HepG2 (cell line): ENCODE results near the gene APOM. TPM values are rescaled to one million over a fixed set of nuclear protein-coding genes. Genes with fewer than 3 reads are reported as not detected.

Experiments
- CBFB ChIP-seq: sonication (generic); formaldehyde crosslinking; IDR thresholded peaks from 2 replicates; pipeline ENCODE4 v1.4.0; 2020; ENCODE audit warnings: missing genetic modification reagents
- CBX2 ChIP-seq, 2 experiments: fragments of 200-600 bp in 1 of 2; sonication (generic); formaldehyde crosslinking in 1 of 2; IDR thresholded peaks; 2 replicates each; pipeline versions ENCODE4 v1.7.0 to v1.8.1; 2018 to 2022; ENCODE audit warnings: low read depth in 2 of 2, low read length in 1 of 2, mild to moderate bottlenecking in 1 of 2, missing genetic modification reagents in 1 of 2
- EEA1 ChIP-seq: sonication (generic); formaldehyde crosslinking; IDR thresholded peaks from 2 replicates; pipeline ENCODE4 v1.5.1; 2020; ENCODE audit warnings: mild to moderate bottlenecking, missing genetic modification reagents, borderline replicate concordance
- FOXC1 ChIP-seq: sonication (generic); formaldehyde crosslinking; IDR thresholded peaks from 2 replicates; pipeline ENCODE4 v1.8.0; 2022; ENCODE audit warnings: mild to moderate bottlenecking, missing genetic modification reagents, borderline replicate concordance
- FOXP1 ChIP-seq, 2 experiments: fragments of 450-650 bp in 1 of 2; IDR thresholded peaks; 2 replicates each; pipeline ENCODE4 v1.6.1; 2017 to 2018; ENCODE audit warnings: antibody characterized with exemption in 1 of 2
- HDAC1 ChIP-seq: sonication (generic); formaldehyde crosslinking; IDR thresholded peaks from 2 replicates; pipeline ENCODE4 v1.5.1; 2020; ENCODE audit warnings: mild to moderate bottlenecking, missing genetic modification reagents
- HNRNPUL1 ChIP-seq: fragments of 200-400 bp; formaldehyde crosslinking; IDR thresholded peaks from 2 replicates; pipeline ENCODE4 v1.6.1; 2017; ENCODE audit warnings: low read depth, mild to moderate bottlenecking, low read length, moderate library complexity
- KDM6A ChIP-seq: IDR thresholded peaks from 2 replicates; pipeline ENCODE4 v1.6.1; 2016; ENCODE audit warnings: low read depth
- MAFG ChIP-seq: sonication (generic); formaldehyde crosslinking; IDR thresholded peaks from 2 replicates; pipeline ENCODE4 v1.5.1; 2020; ENCODE audit warnings: mild to moderate bottlenecking, missing genetic modification reagents
- MBNL3 ChIP-seq: fragments of 250-450 bp; sonication (Bioruptor Pico); conservative IDR thresholded peaks from 2 replicates; pipeline ENCODE4 v1.8.0; 2022; ENCODE audit warnings: mild to moderate bottlenecking, inconsistent platforms
- MLLT10 ChIP-seq: sonication (generic); formaldehyde crosslinking; IDR thresholded peaks from 2 replicates; pipeline ENCODE4 v1.4.0; 2020; ENCODE audit warnings: missing genetic modification reagents
- NFRKB ChIP-seq: fragments of 450-650 bp; IDR thresholded peaks from 2 replicates; pipeline ENCODE4 v1.6.1; 2017
- PTBP1 ChIP-seq: fragments of 200-400 bp; formaldehyde crosslinking; IDR thresholded peaks from 2 replicates; pipeline ENCODE4 v1.6.1; 2018; ENCODE audit warnings: low read length, low read depth; ENCODE audit not compliant: poor library complexity, severe bottlenecking
- RARA ChIP-seq: IDR thresholded peaks from 2 replicates; pipeline ENCODE4 v1.6.1; 2016; ENCODE audit warnings: missing genetic modification reagents, missing compliant biosample characterization
- RXRB ChIP-seq: IDR thresholded peaks from 2 replicates; pipeline ENCODE4 v1.6.1; 2016; ENCODE audit warnings: borderline replicate concordance, missing genetic modification reagents, missing compliant biosample characterization
- SOX6 ChIP-seq, 2 experiments: fragments of 450-650 bp in 1 of 2; sonication (generic) in 1 of 2; formaldehyde crosslinking in 1 of 2; IDR thresholded peaks; 2 replicates each; pipeline versions ENCODE4 v1.4.0 to v1.6.1; 2017 to 2020; ENCODE audit warnings: antibody characterized with exemption in 1 of 2, mild to moderate bottlenecking in 1 of 2, missing genetic modification reagents in 1 of 2
- TARDBP ChIP-seq: sonication (generic); formaldehyde crosslinking; IDR thresholded peaks from 2 replicates; pipeline ENCODE4 v1.8.0; 2022; ENCODE audit warnings: mild to moderate bottlenecking, missing genetic modification reagents
- ZBTB1 ChIP-seq: sonication (generic); formaldehyde crosslinking; IDR thresholded peaks from 2 replicates; pipeline ENCODE4 v1.4.0; 2020; ENCODE audit warnings: missing genetic modification reagents, borderline replicate concordance
- ZBTB42 ChIP-seq: sonication (generic); formaldehyde crosslinking; IDR thresholded peaks from 2 replicates; pipeline ENCODE4 v1.5.0; 2020; ENCODE audit warnings: mild to moderate bottlenecking, missing genetic modification reagents
- ZFP1 ChIP-seq: IDR thresholded peaks from 2 replicates; pipeline ENCODE4 v1.6.1; 2016
- ZNF124 ChIP-seq: sonication (generic); formaldehyde crosslinking; IDR thresholded peaks from 2 replicates; pipeline ENCODE4 v1.4.0; 2020; ENCODE audit warnings: missing genetic modification reagents
- ZNF235 ChIP-seq: sonication (generic); formaldehyde crosslinking; IDR thresholded peaks from 2 replicates; pipeline ENCODE4 v1.8.1; 2023; ENCODE audit warnings: mild to moderate bottlenecking, missing genetic modification reagents, borderline replicate concordance
- ZNF253 ChIP-seq: sonication (generic); formaldehyde crosslinking; IDR thresholded peaks from 2 replicates; pipeline ENCODE4 v1.8.0; 2022; ENCODE audit warnings: mild to moderate bottlenecking, missing genetic modification reagents, borderline replicate concordance
- ZNF282 ChIP-seq: fragments of 450-650 bp; IDR thresholded peaks from 2 replicates; pipeline ENCODE4 v1.6.1; 2018; ENCODE audit not compliant: partially characterized antibody
- ZNF326 ChIP-seq: sonication (generic); formaldehyde crosslinking; IDR thresholded peaks from 2 replicates; pipeline ENCODE4 v1.4.0; 2020; ENCODE audit warnings: missing genetic modification reagents, borderline replicate concordance
- ZNF557 ChIP-seq: sonication (generic); formaldehyde crosslinking; IDR thresholded peaks from 2 replicates; pipeline ENCODE4 v1.4.0; 2020; ENCODE audit warnings: missing genetic modification reagents
- ZNF652 ChIP-seq: IDR thresholded peaks from 2 replicates; pipeline ENCODE4 v1.6.1; 2016; ENCODE audit warnings: low read depth, borderline replicate concordance
- ZNF839 ChIP-seq: sonication (generic); formaldehyde crosslinking; IDR thresholded peaks from 2 replicates; pipeline ENCODE4 v1.4.0; 2020; ENCODE audit warnings: missing genetic modification reagents, mild to moderate bottlenecking, borderline replicate concordance
- ZNF879 ChIP-seq: sonication (generic); formaldehyde crosslinking; IDR thresholded peaks from 2 replicates; pipeline ENCODE4 v1.8.1; 2023; ENCODE audit warnings: missing genetic modification reagents
- polyA plus RNA-seq, 8 experiments: library from polyadenylated mRNA; depleted of rRNA in 3 of 8; stranded (reverse) in 7 of 8; unstranded in 1 of 8; fragments of >200 nt; fragmentation: Illumina TruSeq in 4 of 8; extraction: Trizol in 4 of 8; gene quantifications; 2 replicates each; pipeline versions ENCODE4 v1.2.1 to v1.2.3, GENCODE V29; 2011 to 2016; ENCODE audit warnings: low read depth in 4 of 8, missing spikeins in 1 of 8, mixed read lengths in 1 of 8; ENCODE audit not compliant: insufficient read depth in 1 of 8
- total RNA-seq, 5 experiments: library from RNA; depleted of rRNA; stranded (reverse); fragments of >200 nt; fragmentation: Illumina TruSeq; extraction: Trizol; gene quantifications; 2 replicates each; pipeline ENCODE4 v1.2.3, GENCODE V29; 2016; ENCODE audit warnings: low read depth in 1 of 5
- TF ChIP-seq, protein P1 (sequence below): sonication (generic); formaldehyde crosslinking; IDR thresholded peaks from 2 replicates; pipeline ENCODE4 v1.8.1; 2023; ENCODE audit warnings: mild to moderate bottlenecking, missing genetic modification reagents

The APOM gene
- total and polyA plus RNA-seq, 2 of the 13 experiments (the other 11 are each of a cell fraction or from before 2014, with no cell fraction given) = 98.2 to 1,140 TPM

DNA sequence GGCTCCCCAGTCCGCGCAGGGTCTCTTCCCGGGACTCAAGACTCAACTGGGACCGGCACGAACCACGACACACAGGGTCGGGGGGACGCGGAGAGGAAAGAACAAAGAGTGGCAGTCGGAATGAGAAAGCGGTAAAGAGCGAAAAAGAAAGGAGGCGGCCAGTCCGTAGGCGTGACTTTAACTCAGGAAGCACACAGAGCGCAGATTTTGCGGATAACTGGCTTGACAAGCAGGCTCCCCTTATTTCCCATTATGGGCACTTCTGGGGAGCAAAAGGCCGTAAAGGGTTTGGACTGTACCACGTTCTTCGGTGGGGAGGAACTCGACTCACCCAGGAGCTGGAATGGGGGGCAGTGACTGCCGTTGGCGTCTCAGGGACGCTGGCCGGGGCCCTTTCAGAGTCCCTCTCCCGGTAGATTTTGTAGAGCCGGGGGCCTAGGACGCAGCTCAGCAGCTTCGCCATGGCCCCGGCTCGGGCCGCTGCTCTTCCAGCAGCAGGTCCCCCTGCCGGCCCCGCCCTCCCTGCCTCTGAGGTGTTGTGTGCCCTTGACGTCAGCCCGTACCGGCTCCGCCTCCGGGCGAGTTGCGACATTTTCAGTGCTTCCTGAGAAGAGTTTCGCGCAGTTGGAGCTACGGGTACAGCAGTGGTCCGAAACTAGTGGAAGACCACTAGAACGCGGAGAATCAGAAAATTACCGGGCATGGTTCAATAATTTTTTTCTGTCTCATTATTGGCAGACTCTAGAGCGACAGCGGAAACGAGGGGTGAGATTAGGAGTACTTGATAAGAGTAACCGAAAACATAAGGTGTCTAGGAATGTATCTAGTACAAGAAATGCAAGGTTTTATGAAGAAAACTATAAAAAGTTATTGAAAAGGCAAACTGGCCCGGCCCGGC is 47.4 kb downstream of the APOM start, which contains the start of gene ABHD16A (continued):
- TF ChIP-seq HNRNPUL1 = no peak
- TF ChIP-seq ZBTB42 = 0 out of 2 replicates have a peak, but pooled peaks have one; percentile 13
- no peak for TF ChIP-seq ZNF326 (CRISPR knock-in tag)
- no peak for TF ChIP-seq MAFG (CRISPR knock-in tag)
- peak; percentile 86 for TF ChIP-seq HDAC1 (CRISPR knock-in tag)
- no peak for TF ChIP-seq MLLT10 (CRISPR knock-in tag)
- peak; percentile 99 for TF ChIP-seq TARDBP
- TF ChIP-seq CBX2 (IDR thresholded peaks at IDR 0.05; ENCODE audit: low read depth, low read length) = no peak
- no peak for TF ChIP-seq CBX2 (CRISPR knock-in tag; IDR thresholded peaks at IDR 0.05; ENCODE audit: low read depth)
- no peak for TF ChIP-seq ZBTB1 (CRISPR knock-in tag)
- TF ChIP-seq RXRB (CRISPR knock-in tag) = peak; percentile 70
- TF ChIP-seq ZNF652 (CRISPR knock-in tag) = peak; percentile 30; the same call in 1 of the 2 replicates
- no peak for TF ChIP-seq SOX6 (IDR thresholded peaks at IDR 0.05)
- TF ChIP-seq SOX6 (CRISPR knock-in tag; IDR thresholded peaks at IDR 0.05) = peak; percentile 47
- peak; percentile 84; the same call in 1 of the 2 replicates for TF ChIP-seq ZFP1
- no peak for TF ChIP-seq ZNF282
- TF ChIP-seq ZNF839 (CRISPR knock-in tag) = no peak
- 0 out of 2 replicates have a peak, but pooled peaks have one; percentile 68 for TF ChIP-seq ZNF879 (CRISPR knock-in tag)
- no peak for TF ChIP-seq MBNL3 (CRISPR knock-in tag)
- 0 out of 2 replicates have a peak, but pooled peaks have one; percentile 69 for TF ChIP-seq FOXC1 (CRISPR knock-in tag)
- no peak for TF ChIP-seq RARA (CRISPR knock-in tag)
- TF ChIP-seq ZNF124 (CRISPR knock-in tag) = 0 out of 2 replicates have a peak, but pooled peaks have one; percentile 59
- TF ChIP-seq KDM6A (CRISPR knock-in tag) = no peak
- TF ChIP-seq EEA1 (CRISPR knock-in tag) = peak; percentile 54; the same call in 1 of the 2 replicates
- TF ChIP-seq PTBP1 = no peak
- TF ChIP-seq FOXP1 (IDR thresholded peaks at IDR 0.05) = no peak
- TF ChIP-seq FOXP1 (CRISPR knock-in tag; IDR thresholded peaks at IDR 0.05) = peak; percentile 74
- TF ChIP-seq CBFB (CRISPR knock-in tag) = peak; percentile 55; the same call in 1 of the 2 replicates
- TF ChIP-seq ZNF557 (CRISPR knock-in tag) = no peak
- TF ChIP-seq, protein P1, sequence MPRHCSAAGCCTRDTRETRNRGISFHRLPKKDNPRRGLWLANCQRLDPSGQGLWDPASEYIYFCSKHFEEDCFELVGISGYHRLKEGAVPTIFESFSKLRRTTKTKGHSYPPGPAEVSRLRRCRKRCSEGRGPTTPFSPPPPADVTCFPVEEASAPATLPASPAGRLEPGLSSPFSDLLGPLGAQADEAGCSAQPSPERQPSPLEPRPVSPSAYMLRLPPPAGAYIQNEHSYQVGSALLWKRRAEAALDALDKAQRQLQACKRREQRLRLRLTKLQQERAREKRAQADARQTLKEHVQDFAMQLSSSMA (CRISPR knock-in tag) = no peak
- TF ChIP-seq ZNF253 (CRISPR knock-in tag) = no peak
- no peak for TF ChIP-seq NFRKB
- peak; percentile 58; the same call in 1 of the 2 replicates for TF ChIP-seq ZNF235
